ENCODE data around the gene LIMS1. TPM values are rescaled to one million over a fixed set of nuclear protein-coding genes. Genes with fewer than 3 reads are reported as not detected.
"Not testable (repeated sequence)": the region's sequence is repeated elsewhere in the genome, so short reads cannot be mapped to it uniquely, and the experiment has no call there.

Gene LIMS1
- total and polyA plus RNA-seq, 3 experiments from 2014 or later = 59.4 to 80.6 (median 59.4) TPM

DNA sequence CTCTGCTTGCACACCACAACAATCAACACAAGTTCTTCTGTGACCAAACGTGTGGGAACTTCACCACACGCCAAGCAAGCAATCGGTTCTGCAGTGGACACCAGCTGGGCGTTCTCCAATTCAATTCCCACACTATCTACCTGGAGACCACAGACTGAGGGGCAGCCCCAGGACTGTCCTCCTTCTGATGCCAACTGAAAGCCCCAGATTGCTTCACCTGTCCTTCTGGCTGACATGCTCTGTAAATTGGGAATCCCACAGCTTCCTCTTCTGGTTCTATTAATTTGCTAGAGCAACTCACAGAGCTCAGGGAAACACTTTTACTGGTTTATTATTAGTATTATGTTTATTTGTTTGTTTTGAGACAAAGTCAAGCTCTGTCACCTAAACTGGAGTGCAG, 131.7 kb downstream of the LIMS1 start:
- H3K27me3 ChIP-seq (ENCODE audit: insufficient read depth, low read length, poor library complexity, severe bottlenecking); H3K27me3 Mint-ChIP-seq; CTCF ChIA-PET; DNase-seq; H3K27ac ChIP-seq (ENCODE audit: low read depth, low read length); H3K36me3 ChIP-seq (ENCODE audit: insufficient read depth, low read length); POLR2A ChIA-PET; H3K4me1 ChIP-seq (ENCODE audit: insufficient read depth, low read length); H3K27ac Mint-ChIP-seq; H3K9me3 ChIP-seq (ENCODE audit: low read length); H3K9me3 Mint-ChIP-seq; H3K4me3 ChIP-seq (ENCODE audit: low read length); H3K4me3 Mint-ChIP-seq: not testable (repeated sequence)
- Mint-ChIP-seq H3K4me1 (peaks cover 5 to 14% (median 10%) of the 10 kb centered on the region in 3 donors), H3K36me3 (peaks cover 0 to 34% (median 3%) of the 10 kb centered on the region in 3 donors)

DNA sequence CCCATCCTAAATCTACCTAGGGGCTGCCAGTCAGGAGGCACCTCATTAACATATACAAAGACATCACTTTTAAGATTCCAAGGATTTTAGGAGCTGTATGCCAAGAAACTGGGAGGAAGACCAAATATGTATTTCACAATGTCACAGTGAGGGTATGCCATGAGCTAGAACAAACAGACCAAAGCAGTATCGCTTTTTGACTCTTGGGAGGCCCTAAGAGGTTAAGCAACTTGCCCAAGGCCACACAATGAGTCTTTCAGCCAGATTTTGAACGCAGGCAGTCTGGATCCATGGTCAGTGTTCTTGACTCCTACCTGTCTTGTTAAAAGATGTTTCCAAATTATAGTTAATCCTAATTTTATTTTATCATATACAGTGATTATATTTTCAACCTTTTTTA, 132.9 kb downstream of the LIMS1 start:
- H3K4me1 ChIP-seq (ENCODE audit: insufficient read depth, low read length); POLR2A ChIA-PET; H3K4me3 Mint-ChIP-seq; H3K27me3 Mint-ChIP-seq; CTCF ChIA-PET; H3K9me3 ChIP-seq (ENCODE audit: low read length); H3K36me3 ChIP-seq (ENCODE audit: insufficient read depth, low read length); H3K9me3 Mint-ChIP-seq; H3K27me3 ChIP-seq (ENCODE audit: insufficient read depth, low read length, poor library complexity, severe bottlenecking); H3K27ac Mint-ChIP-seq; DNase-seq; H3K4me1 Mint-ChIP-seq; H3K4me3 ChIP-seq (ENCODE audit: low read length); H3K27ac ChIP-seq (ENCODE audit: low read depth, low read length): not testable (repeated sequence)
- peaks cover 0 to 31% (median 1%) of the 10 kb centered on the region in 3 donors for H3K36me3 Mint-ChIP-seq

DNA sequence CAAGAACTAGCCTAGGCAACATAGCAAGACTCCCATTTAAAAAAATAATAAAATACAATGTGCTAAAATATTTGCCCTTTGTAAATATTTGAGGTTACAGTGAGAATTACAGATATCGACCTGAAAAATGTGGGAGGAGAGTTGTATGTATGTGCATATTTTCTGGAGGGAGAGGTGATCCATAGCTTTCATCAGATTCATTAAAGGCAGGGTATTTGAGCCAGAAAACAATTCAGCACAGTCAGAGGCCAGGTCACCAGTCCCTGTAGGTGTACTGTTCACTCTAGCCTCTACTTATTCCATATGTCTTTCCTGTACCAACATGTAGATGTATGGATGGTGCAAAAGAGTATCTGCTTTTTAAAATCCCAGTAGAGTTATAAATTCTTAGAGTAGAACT, 136.0 kb downstream of the LIMS1 start:
- H3K9me3 ChIP-seq (ENCODE audit: low read length); CTCF ChIA-PET; H3K27me3 Mint-ChIP-seq; H3K27me3 ChIP-seq (ENCODE audit: insufficient read depth, low read length, poor library complexity, severe bottlenecking); H3K9me3 Mint-ChIP-seq; POLR2A ChIA-PET; H3K4me3 Mint-ChIP-seq; H3K27ac Mint-ChIP-seq; H3K4me3 ChIP-seq (ENCODE audit: low read length); H3K4me1 Mint-ChIP-seq; H3K4me1 ChIP-seq (ENCODE audit: insufficient read depth, low read length); H3K27ac ChIP-seq (ENCODE audit: low read depth, low read length); DNase-seq; H3K36me3 ChIP-seq (ENCODE audit: insufficient read depth, low read length): not testable (repeated sequence)
- peaks cover 0 to 29% (median 1%) of the 10 kb centered on the region in 3 donors for H3K36me3 Mint-ChIP-seq

DNA sequence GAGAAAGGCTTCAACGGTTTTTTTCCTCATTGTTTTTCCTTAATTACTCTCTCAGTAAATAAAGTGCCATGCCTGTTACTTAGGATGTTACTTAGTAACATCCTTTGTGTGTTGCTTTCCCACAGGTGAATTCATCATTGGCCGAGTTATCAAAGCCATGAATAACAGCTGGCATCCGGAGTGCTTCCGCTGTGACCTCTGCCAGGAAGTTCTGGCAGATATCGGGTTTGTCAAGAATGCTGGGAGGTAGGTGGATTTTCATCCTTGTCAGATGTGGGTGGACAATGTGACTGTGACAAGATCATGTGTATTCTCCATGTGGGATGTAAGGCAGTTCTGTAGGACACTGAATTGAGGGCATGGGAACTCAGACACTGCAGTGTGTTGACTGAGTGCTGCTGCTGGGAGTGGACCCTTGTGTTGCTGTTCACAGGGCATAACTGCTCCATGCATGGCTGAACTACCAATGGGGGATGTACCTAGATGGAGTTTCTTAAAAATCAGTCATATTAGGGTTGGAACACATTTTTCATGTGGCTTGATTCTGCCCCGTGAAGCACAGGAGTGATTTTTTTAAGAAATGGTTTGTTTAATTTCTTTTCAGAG, 138.0 kb downstream of the LIMS1 start:
- H3K9me3 Mint-ChIP-seq; H3K27ac Mint-ChIP-seq; H3K27me3 Mint-ChIP-seq; H3K9me3 ChIP-seq (ENCODE audit: low read length); DNase-seq; H3K4me3 Mint-ChIP-seq; H3K27ac ChIP-seq (ENCODE audit: low read depth, low read length); H3K27me3 ChIP-seq (ENCODE audit: insufficient read depth, low read length, poor library complexity, severe bottlenecking); H3K4me3 ChIP-seq (ENCODE audit: low read length); H3K4me1 Mint-ChIP-seq; H3K36me3 ChIP-seq (ENCODE audit: insufficient read depth, low read length); POLR2A ChIA-PET; CTCF ChIA-PET; H3K4me1 ChIP-seq (ENCODE audit: insufficient read depth, low read length): not testable (repeated sequence)
- peaks cover 0 to 42% (median 2%) of the 10 kb centered on the region in 3 donors for H3K36me3 Mint-ChIP-seq

DNA sequence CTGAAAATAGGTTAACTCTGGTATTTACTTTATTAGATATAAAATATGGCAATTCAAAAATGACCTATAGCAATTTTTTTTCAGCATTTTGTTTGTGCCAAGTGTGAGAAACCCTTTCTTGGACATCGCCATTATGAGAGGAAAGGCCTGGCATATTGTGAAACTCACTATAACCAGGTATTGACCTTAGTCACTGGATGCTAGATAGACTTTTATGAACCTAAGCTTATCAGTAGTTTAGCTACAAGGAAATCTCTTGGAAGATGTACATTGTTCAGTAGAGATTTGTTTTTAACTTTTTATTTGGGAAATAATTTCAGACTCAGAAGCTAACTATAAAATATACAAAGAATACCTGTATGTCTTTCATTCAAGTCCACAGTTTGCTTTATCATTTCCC, 142.3 kb downstream of the LIMS1 start:
- DNase-seq; H3K36me3 ChIP-seq (ENCODE audit: insufficient read depth, low read length); CTCF ChIA-PET; H3K4me1 Mint-ChIP-seq; POLR2A ChIA-PET; H3K9me3 Mint-ChIP-seq; H3K9me3 ChIP-seq (ENCODE audit: low read length); H3K4me3 Mint-ChIP-seq; H3K27me3 Mint-ChIP-seq; H3K4me1 ChIP-seq (ENCODE audit: insufficient read depth, low read length); H3K4me3 ChIP-seq (ENCODE audit: low read length); H3K27me3 ChIP-seq (ENCODE audit: insufficient read depth, low read length, poor library complexity, severe bottlenecking); H3K27ac Mint-ChIP-seq; H3K27ac ChIP-seq (ENCODE audit: low read depth, low read length): not testable (repeated sequence)
- peaks cover 0 to 60% (median 8%) of the 10 kb centered on the region in 3 donors for H3K36me3 Mint-ChIP-seq

DNA sequence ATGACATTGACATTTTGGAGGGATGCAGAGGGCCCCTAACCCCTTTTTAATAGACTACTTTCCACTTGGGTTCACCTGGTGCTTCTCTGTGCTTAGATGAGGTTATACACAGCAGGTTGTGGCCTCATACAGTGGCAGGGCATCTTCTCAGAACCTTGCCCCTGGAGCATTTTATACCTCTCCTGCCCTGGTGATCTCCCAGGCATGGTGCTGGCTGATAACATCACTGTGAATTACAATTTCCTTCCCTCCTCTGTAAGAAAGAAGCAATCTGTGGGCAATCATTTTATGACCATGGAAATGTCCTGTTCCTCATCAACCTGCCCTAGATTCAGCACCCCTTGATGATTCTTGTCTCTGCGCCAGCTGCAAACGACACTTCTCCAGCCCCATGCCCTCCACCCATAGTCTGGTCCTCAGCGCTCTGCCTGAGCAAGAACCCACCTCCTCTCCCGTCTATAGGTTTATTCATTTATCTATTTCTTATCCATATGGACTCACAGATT, 143.0 kb downstream of the LIMS1 start:
- H3K9me3 Mint-ChIP-seq; H3K27me3 Mint-ChIP-seq; CTCF ChIA-PET; DNase-seq; H3K4me1 Mint-ChIP-seq; H3K9me3 ChIP-seq (ENCODE audit: low read length); H3K27me3 ChIP-seq (ENCODE audit: insufficient read depth, low read length, poor library complexity, severe bottlenecking); H3K27ac ChIP-seq (ENCODE audit: low read depth, low read length); H3K4me1 ChIP-seq (ENCODE audit: insufficient read depth, low read length); H3K36me3 ChIP-seq (ENCODE audit: insufficient read depth, low read length); H3K4me3 ChIP-seq (ENCODE audit: low read length); H3K4me3 Mint-ChIP-seq; POLR2A ChIA-PET: not testable (repeated sequence)
- peaks cover 0 to 61% (median 7%) of the 10 kb centered on the region in 3 donors for H3K36me3 Mint-ChIP-seq
- H3K27ac Mint-ChIP-seq = peak overlapping the region in 4 of 8 donors; percentile 7 to 64 (median 48)

DNA sequence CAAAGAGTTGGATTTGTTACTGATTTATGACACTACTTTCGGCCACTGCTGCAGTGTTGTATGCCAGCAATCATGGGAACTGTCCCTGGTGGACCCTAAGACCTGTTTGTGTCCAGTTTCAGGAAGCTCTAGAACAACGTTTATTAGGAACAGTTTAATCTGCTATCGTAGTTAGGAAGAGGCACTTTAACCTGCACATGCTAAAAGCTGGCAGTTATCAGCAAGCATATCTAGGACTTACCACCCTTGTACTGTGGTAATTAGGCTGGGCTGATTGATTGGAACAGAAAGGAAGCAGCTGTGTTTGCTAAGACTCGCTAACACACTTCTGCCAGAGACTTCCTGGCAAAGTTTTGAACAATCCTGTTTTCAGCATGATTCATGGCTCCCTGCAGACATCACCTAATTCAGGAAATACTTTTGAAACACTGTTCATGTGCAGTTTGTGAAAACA, 144.0 kb downstream of the LIMS1 start:
- DNase-seq; H3K4me1 ChIP-seq (ENCODE audit: insufficient read depth, low read length); H3K4me3 ChIP-seq (ENCODE audit: low read length); CTCF ChIA-PET; POLR2A ChIA-PET; H3K27me3 Mint-ChIP-seq; H3K36me3 ChIP-seq (ENCODE audit: insufficient read depth, low read length); H3K9me3 Mint-ChIP-seq; H3K27me3 ChIP-seq (ENCODE audit: insufficient read depth, low read length, poor library complexity, severe bottlenecking); H3K27ac ChIP-seq (ENCODE audit: low read depth, low read length); H3K9me3 ChIP-seq (ENCODE audit: low read length); H3K4me1 Mint-ChIP-seq; H3K4me3 Mint-ChIP-seq: not testable (repeated sequence)
- H3K27ac Mint-ChIP-seq = peak overlapping the region in 1 of 8 donors; percentile 42
- H3K36me3 Mint-ChIP-seq = peaks cover 0 to 61% (median 7%) of the 10 kb centered on the region in 3 donors

DNA sequence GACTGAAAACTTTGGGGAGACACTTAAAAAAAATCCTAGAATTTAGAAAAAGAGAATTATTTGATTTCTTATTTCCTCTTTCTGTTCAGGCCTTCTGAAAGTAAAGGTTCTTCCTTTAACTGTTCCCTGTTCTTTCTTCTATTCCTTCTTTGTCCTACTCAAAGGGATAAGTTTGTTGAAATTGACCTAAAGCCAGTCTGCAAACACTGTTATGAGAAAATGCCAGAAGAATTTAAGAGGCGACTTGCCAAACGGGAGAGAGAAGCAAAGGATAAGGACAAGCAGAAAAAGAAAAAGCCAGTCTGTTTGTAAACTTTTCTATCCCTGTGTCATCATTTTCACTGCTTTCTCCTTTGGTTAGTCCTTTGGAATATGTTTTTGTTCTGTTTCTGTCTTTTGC, 146.5 kb downstream of the LIMS1 start:
- H3K4me1 Mint-ChIP-seq; H3K36me3 ChIP-seq (ENCODE audit: insufficient read depth, low read length); H3K9me3 Mint-ChIP-seq; H3K27ac Mint-ChIP-seq; CTCF ChIA-PET; H3K9me3 ChIP-seq (ENCODE audit: low read length); H3K4me1 ChIP-seq (ENCODE audit: insufficient read depth, low read length); H3K27me3 Mint-ChIP-seq; H3K27me3 ChIP-seq (ENCODE audit: insufficient read depth, low read length, poor library complexity, severe bottlenecking); H3K4me3 Mint-ChIP-seq; H3K27ac ChIP-seq (ENCODE audit: low read depth, low read length); DNase-seq; POLR2A ChIA-PET; H3K4me3 ChIP-seq (ENCODE audit: low read length): not testable (repeated sequence)
- H3K36me3 Mint-ChIP-seq = peaks cover 0 to 64% (median 7%) of the 10 kb centered on the region in 3 donors

All from CD8-positive, alpha-beta memory T cell (primary cell).